Keratinocyte (primary cell): ENCODE data around the gene ABCA3. TPM values are rescaled to one million over a fixed set of nuclear protein-coding genes. Genes with fewer than 3 reads are reported as not detected.
A peak's percentile ranks its signal among the peaks of the same experiment; 100 is the strongest.
"Not testable (repeated sequence)": the region's sequence is repeated elsewhere in the genome, so short reads cannot be mapped to it uniquely, and the experiment has no call there.

Experiments used
- DNase-seq: peaks from one replicate; pipeline ENCODE4 v3.0.0-alpha.2; 2011; ENCODE audit warnings: low read depth, missing footprints, low spot score
- FAIRE-seq: peaks from 2 replicates; lab custom pipeline; 2011; peaks lifted over from hg19 to GRCh38; lab: Jason Lieb, UNC
- H2AFZ ChIP-seq: 2 replicates; pipeline ENCODE4 v1.6.0; 2012; ENCODE audit warnings: low read length, control low read depth, inconsistent platforms; ENCODE audit not compliant: control insufficient read depth
- H3K27ac ChIP-seq: 2 replicates; pipeline ENCODE4 v1.5.1; 2011; ENCODE audit warnings: low read length; ENCODE audit not compliant: control insufficient read depth, insufficient read depth
- H3K27me3 ChIP-seq: 3 replicates; pipeline ENCODE4 v1.6.0; 2011; ENCODE audit warnings: low read length; ENCODE audit not compliant: control insufficient read depth, insufficient read depth; ENCODE audit errors: extremely low read depth
- H3K36me3 ChIP-seq, 2 experiments: 2 replicates in 1 of 2; 3 replicates in 1 of 2; pipeline ENCODE4 v1.5.1; 2011; ENCODE audit warnings: low read length in 2 of 2, mild to moderate bottlenecking in 1 of 2; ENCODE audit not compliant: control insufficient read depth in 2 of 2, insufficient read depth in 2 of 2; ENCODE audit errors: extremely low read depth in 1 of 2
- H3K4me1 ChIP-seq: 3 replicates; pipeline ENCODE4 v1.5.1; 2011; ENCODE audit warnings: low read length; ENCODE audit not compliant: control insufficient read depth, insufficient read depth; ENCODE audit errors: extremely low read depth
- H3K4me2 ChIP-seq: 3 replicates; pipeline ENCODE4 v1.6.0; 2011; ENCODE audit warnings: low read depth, low read length; ENCODE audit not compliant: control insufficient read depth, insufficient read depth; ENCODE audit errors: extremely low read depth
- H3K4me3 ChIP-seq, 3 experiments: fragments of 200-600 bp in 1 of 3; sonication (generic) in 1 of 3; 2 replicates in 2 of 3; 3 replicates in 1 of 3; pipeline ENCODE4 v1.5.1; 2011 to 2016; ENCODE audit warnings: low read length in 3 of 3, mild to moderate bottlenecking in 3 of 3, control low read depth in 2 of 3, inconsistent platforms in 1 of 3, low read depth in 1 of 3, mixed read lengths in 1 of 3, mixed run types in 1 of 3, moderate library complexity in 1 of 3; ENCODE audit not compliant: control insufficient read depth in 2 of 3, insufficient read depth in 2 of 3; ENCODE audit errors: extremely low read depth in 1 of 3
- H3K79me2 ChIP-seq: 2 replicates; pipeline ENCODE4 v1.6.0; 2012; ENCODE audit warnings: low read length; ENCODE audit not compliant: control insufficient read depth, insufficient read depth
- H3K9ac ChIP-seq: 3 replicates; pipeline ENCODE4 v1.6.0; 2011; ENCODE audit warnings: low read length; ENCODE audit not compliant: control insufficient read depth, insufficient read depth; ENCODE audit errors: extremely low read depth
- H3K9me1 ChIP-seq: 3 replicates; pipeline ENCODE4 v1.6.0; 2011; ENCODE audit warnings: low read length; ENCODE audit not compliant: control insufficient read depth, insufficient read depth; ENCODE audit errors: extremely low read depth
- H3K9me3 ChIP-seq: 2 replicates; pipeline ENCODE4 v1.5.1; 2012; ENCODE audit warnings: low read depth, low read length; ENCODE audit not compliant: control insufficient read depth
- H4K20me1 ChIP-seq: 3 replicates; pipeline ENCODE4 v1.6.0; 2011; ENCODE audit warnings: low read length; ENCODE audit not compliant: control insufficient read depth, insufficient read depth; ENCODE audit errors: extremely low read depth
- CTCF ChIP-seq, 3 experiments: IDR thresholded peaks in 1 of 3; conservative IDR thresholded peaks in 1 of 3; optimal IDR thresholded peaks in 1 of 3; 2 replicates in 2 of 3; 3 replicates in 1 of 3; pipeline versions ENCODE3 to v1.5.1; 2011; ENCODE audit warnings: low read length in 3 of 3, mild to moderate bottlenecking in 3 of 3, moderate library complexity in 2 of 3, control low read depth in 1 of 3, inconsistent platforms in 1 of 3; ENCODE audit not compliant: insufficient read depth in 2 of 3; ENCODE audit errors: extremely low read depth in 1 of 3
- EZH2 ChIP-seq: IDR thresholded peaks from one replicate; pipeline ENCODE4 v1.6.1; 2012; ENCODE audit warnings: inconsistent platforms, mild to moderate bottlenecking, low read length, moderate library complexity
- dilution Hi-C: fragments of 300-500 bp; cut with MboI; formaldehyde crosslinking; loops from one replicate; pipeline ENCODE4 v1.7.0; 2020; ENCODE audit warnings: low sequenced_read_pairs; ENCODE audit not compliant: extremely low pct_ligation_motif_present
- polyA plus RNA-seq, 5 experiments: library from polyadenylated mRNA; depleted of rRNA in 3 of 5; stranded (reverse) in 3 of 5; stranded (forward) in 1 of 5; unstranded in 1 of 5; fragments of >200 nt; gene quantifications; 1 replicate in 1 of 5; 2 replicates in 3 of 5; 3 replicates in 1 of 5; pipeline versions ENCODE4 v1.2.1 to v1.2.3, GENCODE V29; 2011 to 2012; ENCODE audit warnings: missing spikeins in 2 of 5, low read depth in 1 of 5, low replicate concordance in 1 of 5

The ABCA3 gene
- polyA plus RNA-seq, 1 donor (not counting 4 experiments of a cell fraction or from before 2014, with no cell fraction given) = 0.08 TPM

GRCh38 chr16:2267913-2268666, 72.4 kb downstream of the ABCA3 start, which contains the start of gene RNPS1:
TSS of gene RNPS1 (minus strand) at chr16:2268126. CDS start at chr16:2264643, 3,483 bp downstream.
- Histone ChIP-seq H4K20me1 (peaks cover 33% of the 10 kb centered on the region), H3K9me1 (peaks cover 2% of the 10 kb centered on the region), H3K27ac (peak within 1 kb of the TSS; percentile 95), H3K4me3 (peak within 1 kb of the TSS; percentile 86 to 94 (median 89)), H2AFZ (peak within 1 kb of the TSS; percentile 100), H3K27me3 (no peaks in the 10 kb centered on the region), H3K79me2 (peaks cover 54% of the 10 kb centered on the region), H3K4me1 (peaks cover 15% of the 10 kb centered on the region), H3K36me3 (peaks cover 7 to 19% of the 10 kb centered on the region in 2 experiments), H3K9me3 (no peaks in the 10 kb centered on the region), H3K4me2 (peak within 1 kb of the TSS; percentile 89), H3K9ac (peak within 1 kb of the TSS; percentile 92)
- dilution Hi-C loops = no loop called here
- peak; percentile 60 for DNase-seq
- TF ChIP-seq CTCF (optimal IDR thresholded peaks at IDR 0.05 in 1 of 3, IDR thresholded peaks at IDR 0.05 in 1 of 3, conservative IDR thresholded peaks at IDR 0.05 in 1 of 3; ENCODE audit: extremely low read depth in 1 of 3, insufficient read depth in 2 of 3, low read length in 3 of 3) (no peak), EZH2 (no peak)
- no peak for FAIRE-seq

GRCh38 chr16:2267505-2267912, 73.0 kb downstream of the ABCA3 start:
- Histone ChIP-seq H2AFZ (peak overlapping the region; percentile 100), H3K9ac (peak overlapping the region; percentile 92), H3K4me1 (peaks cover 15% of the 10 kb centered on the region), H4K20me1 (peaks cover 35% of the 10 kb centered on the region), H3K79me2 (peaks cover 60% of the 10 kb centered on the region), H3K36me3 (peaks cover 11 to 24% of the 10 kb centered on the region in 2 experiments), H3K27ac (peak overlapping the region; percentile 95), H3K4me2 (peak overlapping the region; percentile 22), H3K4me3 (peak overlapping the region; percentile 86 to 94 (median 89))
- DNase-seq, dilution Hi-C loops, H3K9me3 ChIP-seq, FAIRE-seq, H3K27me3 ChIP-seq, H3K9me1 ChIP-seq: not testable (repeated sequence)

GRCh38 chr16:2266887-2267286, 73.6 kb downstream of the ABCA3 start:
- peaks cover 15% of the 10 kb centered on the region for H3K4me1 ChIP-seq
- DNase-seq, H2AFZ ChIP-seq, dilution Hi-C loops, H3K9me1 ChIP-seq, H3K9me3 ChIP-seq, H3K27me3 ChIP-seq: not testable (repeated sequence)
- peak overlapping the region; percentile 92 for H3K9ac ChIP-seq
- H4K20me1 ChIP-seq = peaks cover 39% of the 10 kb centered on the region
- H3K27ac ChIP-seq = peak overlapping the region; percentile 95
- H3K4me3 ChIP-seq = peak overlapping the region; percentile 86 to 94 (median 89)
- peak; percentile 29 for FAIRE-seq
- H3K79me2 ChIP-seq = peaks cover 66% of the 10 kb centered on the region
- H3K4me2 ChIP-seq = peak overlapping the region; percentile 83
- peaks cover 14 to 31% of the 10 kb centered on the region in 2 experiments for H3K36me3 ChIP-seq

GRCh38 chr16:2263026-2263425, 77.5 kb downstream of the ABCA3 start:
- peaks cover 37% of the 10 kb centered on the region for H4K20me1 ChIP-seq
- FAIRE-seq, dilution Hi-C loops: not testable (repeated sequence)

More at GRCh38 chr16:2263026-2263425, 77.5 kb downstream of the ABCA3 start:
- H3K9me3 ChIP-seq, H3K27ac ChIP-seq, H2AFZ ChIP-seq, H3K9ac ChIP-seq, H3K4me3 ChIP-seq, H3K4me1 ChIP-seq, DNase-seq, H3K9me1 ChIP-seq, H3K27me3 ChIP-seq, H3K4me2 ChIP-seq: not testable (repeated sequence)
- H3K36me3 ChIP-seq = peaks cover 21 to 47% of the 10 kb centered on the region in 2 experiments
- H3K79me2 ChIP-seq = peaks cover 83% of the 10 kb centered on the region
